Fibroblast of villous mesenchyme (primary cell): ENCODE results near the gene MMP15. TPM values are rescaled to one million over a fixed set of nuclear protein-coding genes. Genes with fewer than 3 reads are reported as not detected.
A peak's percentile ranks its signal among the peaks of the same experiment; 100 is the strongest.

Experiments
- DNase-seq: peaks from one replicate; pipeline ENCODE4 v3.0.0-alpha.2; 2010; ENCODE audit warnings: low read depth
- H3K4me3 ChIP-seq: 2 replicates; pipeline ENCODE4 v1.5.1; 2011; ENCODE audit warnings: low read depth, mild to moderate bottlenecking, low read length
- total RNA-seq: library from RNA; depleted of rRNA; stranded (reverse); fragments of >200 nt; gene quantifications from 2 replicates; pipeline ENCODE4 v1.2.3, GENCODE V29; 2012
- TF ChIP-seq, protein P1 (sequence below): IDR thresholded peaks from 2 replicates; pipeline ENCODE4 v1.5.1; 2012; ENCODE audit warnings: low read depth, mild to moderate bottlenecking, low read length; ENCODE audit not compliant: insufficient read depth

Gene MMP15
- total RNA-seq, 1 donor: 2.6 TPM

DNA sequence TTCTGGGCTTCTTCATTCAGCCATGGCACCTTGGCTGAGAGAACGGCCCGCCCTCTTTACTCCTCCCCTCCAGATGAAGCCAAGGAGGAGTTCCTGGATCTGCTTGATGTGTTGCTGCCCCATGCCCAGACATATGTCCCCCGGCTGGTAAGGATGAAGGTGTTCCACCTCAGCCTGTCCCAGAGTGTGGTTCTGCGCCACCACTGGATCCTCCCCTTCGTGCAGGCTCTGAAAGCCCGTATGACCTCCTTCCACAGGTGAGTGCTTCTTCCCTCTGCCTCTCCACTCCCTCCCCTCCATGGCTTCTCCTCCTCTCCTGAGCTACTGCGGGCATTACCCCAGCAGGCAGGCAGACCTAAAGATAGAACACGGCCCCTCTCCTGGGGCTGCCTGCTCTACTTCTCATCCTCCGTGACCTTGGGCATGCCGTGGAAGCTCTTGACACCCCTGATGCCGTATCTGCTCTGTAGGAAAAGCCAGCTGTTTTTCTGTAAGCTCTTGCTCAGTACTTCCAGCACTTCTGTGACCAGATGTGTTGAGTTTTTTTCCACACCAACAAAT is 15.6 kb upstream of the MMP15 start:
- no peak for DNase-seq
- H3K4me3 ChIP-seq: no peak overlapping the region
- TF ChIP-seq, protein P1, sequence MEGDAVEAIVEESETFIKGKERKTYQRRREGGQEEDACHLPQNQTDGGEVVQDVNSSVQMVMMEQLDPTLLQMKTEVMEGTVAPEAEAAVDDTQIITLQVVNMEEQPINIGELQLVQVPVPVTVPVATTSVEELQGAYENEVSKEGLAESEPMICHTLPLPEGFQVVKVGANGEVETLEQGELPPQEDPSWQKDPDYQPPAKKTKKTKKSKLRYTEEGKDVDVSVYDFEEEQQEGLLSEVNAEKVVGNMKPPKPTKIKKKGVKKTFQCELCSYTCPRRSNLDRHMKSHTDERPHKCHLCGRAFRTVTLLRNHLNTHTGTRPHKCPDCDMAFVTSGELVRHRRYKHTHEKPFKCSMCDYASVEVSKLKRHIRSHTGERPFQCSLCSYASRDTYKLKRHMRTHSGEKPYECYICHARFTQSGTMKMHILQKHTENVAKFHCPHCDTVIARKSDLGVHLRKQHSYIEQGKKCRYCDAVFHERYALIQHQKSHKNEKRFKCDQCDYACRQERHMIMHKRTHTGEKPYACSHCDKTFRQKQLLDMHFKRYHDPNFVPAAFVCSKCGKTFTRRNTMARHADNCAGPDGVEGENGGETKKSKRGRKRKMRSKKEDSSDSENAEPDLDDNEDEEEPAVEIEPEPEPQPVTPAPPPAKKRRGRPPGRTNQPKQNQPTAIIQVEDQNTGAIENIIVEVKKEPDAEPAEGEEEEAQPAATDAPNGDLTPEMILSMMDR: no peak

DNA sequence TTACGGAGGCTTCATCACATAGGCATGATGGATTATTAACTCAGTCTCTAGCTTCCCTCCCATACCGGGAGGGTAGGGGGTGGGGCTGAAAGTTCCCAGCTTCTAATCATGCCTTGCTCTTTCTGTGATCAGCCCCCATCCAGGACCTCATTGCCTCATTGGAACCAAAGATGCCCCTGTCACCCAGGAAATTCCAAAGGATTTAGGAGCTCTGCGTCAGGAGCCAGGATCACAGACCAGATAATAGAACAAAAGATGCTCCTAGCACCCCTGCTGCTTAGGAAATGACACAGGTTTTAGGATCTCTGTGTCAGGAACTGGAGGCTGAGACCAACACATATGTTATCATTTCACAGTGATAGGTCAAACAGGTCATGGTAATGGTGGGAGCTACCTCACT is 14.7 kb upstream of the MMP15 start:
- DNase-seq: no peak
- TF ChIP-seq, protein P1: no peak
- H3K4me3 ChIP-seq: no peak overlapping the region

DNA sequence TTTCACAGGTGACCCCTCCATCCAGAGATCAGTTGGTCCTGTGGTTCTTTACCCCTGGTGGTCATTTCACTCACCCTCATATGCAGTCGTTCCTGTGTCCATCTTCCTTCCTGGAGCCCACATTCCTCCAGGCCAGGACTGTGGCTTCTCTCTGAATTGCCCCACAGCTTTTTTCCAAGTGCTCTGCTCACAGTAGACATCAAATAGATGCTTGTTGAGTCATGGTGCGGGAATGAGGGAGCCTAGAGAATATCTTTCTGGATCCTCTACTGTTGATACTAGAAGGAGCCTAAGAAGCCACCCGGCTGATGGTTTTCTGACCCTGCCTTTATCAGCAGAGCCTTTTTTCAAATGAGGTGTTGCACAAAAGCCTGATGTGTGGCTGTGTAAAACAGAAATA is 13.9 kb upstream of the MMP15 start:
- DNase-seq: peak; percentile 80
- TF ChIP-seq, protein P1: no peak
- H3K4me3 ChIP-seq: no peak overlapping the region

DNA sequence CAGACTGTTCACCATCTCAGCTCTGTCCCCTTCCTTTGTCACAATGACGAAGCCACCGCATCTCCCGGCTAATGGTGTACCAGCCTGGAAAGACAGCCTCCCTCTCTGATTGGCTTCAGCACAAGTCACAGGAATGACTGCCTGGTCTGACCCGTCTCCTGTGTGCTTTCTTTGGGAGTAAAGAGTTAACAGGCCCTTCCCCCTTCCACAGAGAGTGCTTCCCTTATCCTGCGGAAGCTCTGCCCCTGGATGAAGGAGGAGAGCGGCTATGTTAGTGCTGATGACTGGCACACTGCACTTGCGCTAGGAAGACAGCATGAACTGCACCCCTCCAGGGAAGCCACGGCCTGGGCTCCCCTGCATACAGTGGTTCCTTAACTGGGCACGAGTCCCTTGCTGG is 13.1 kb upstream of the MMP15 start:
- DNase-seq: no peak
- no peak overlapping the region for H3K4me3 ChIP-seq
- TF ChIP-seq, protein P1: no peak

DNA sequence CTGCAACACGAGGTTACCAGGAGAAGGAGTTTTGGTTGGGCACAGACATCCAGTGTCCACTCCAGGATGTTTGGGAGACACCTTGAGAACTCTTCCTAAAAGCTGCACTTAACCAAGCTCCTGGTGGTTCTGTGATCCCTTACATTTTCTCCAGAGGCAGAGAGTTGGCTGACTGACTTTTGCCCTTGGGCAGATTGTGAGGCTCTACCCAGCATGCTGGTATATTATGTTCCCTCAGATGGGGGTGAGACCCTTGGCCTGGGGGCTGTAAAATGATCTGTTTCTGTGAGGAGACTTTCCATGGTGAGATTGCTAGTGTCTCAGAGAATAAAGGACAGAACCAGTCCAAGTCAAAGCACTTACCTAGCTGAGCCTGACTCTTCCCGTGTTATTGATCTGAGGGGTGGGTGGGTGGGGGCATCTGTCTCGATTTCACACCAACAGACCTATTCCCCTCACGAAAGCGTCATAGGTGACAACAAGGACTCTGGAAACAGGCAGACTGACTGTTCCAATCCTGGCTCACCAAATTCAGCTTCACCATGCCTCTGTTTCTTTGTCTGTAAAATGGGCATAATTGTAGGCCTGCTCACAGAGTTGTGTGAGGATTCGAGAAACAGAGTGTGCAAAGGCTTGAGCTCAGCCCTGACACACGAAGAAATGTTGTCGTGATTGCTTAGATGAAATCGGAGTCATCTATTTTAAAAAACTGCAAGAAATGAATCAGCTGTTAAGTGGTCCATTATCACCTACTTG is 12.2 kb upstream of the MMP15 start:
- H3K4me3 ChIP-seq: no peak overlapping the region
- TF ChIP-seq, protein P1: no peak
- no peak for DNase-seq

DNA sequence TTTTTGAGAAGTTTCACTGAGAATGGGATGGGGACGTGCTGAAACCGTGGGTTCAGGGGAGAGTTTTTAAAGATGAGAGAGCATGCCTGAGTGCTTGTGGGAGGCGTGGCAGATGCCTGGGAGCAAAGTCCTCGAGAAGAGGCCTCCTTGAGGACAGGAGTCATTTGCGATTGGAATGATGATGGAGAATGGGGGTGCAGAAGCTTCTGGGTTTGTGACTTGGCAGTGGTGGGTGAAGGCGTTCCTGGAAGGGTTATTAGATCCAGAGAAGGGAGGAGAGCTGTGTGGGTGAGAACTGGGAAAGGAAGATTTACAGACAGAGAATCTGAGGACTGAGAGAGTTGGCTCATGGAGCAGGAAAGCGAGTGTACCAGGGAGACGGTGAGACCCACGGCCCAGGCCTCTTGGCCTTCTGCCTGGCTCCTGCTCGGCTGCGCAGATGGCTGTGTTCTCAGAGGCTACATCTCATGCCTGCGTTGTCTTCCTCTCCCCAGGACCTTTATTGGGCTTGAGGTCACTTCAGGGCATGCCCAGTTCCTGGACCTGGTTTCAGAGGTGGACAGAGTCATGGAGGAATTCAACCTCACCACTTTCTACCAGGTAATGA is 8.6 kb upstream of the MMP15 start:
- TF ChIP-seq, protein P1: no peak
- no peak for DNase-seq
- H3K4me3 ChIP-seq: no peak overlapping the region
